Stromal cell of bone marrow (primary cell): ENCODE results near the gene FIBP.

Source experiments
- DNase-seq: peaks from one replicate; pipeline ENCODE4 v3.0.0-alpha.2; 2012; ENCODE audit warnings: low read depth

The FIBP gene

DNA sequence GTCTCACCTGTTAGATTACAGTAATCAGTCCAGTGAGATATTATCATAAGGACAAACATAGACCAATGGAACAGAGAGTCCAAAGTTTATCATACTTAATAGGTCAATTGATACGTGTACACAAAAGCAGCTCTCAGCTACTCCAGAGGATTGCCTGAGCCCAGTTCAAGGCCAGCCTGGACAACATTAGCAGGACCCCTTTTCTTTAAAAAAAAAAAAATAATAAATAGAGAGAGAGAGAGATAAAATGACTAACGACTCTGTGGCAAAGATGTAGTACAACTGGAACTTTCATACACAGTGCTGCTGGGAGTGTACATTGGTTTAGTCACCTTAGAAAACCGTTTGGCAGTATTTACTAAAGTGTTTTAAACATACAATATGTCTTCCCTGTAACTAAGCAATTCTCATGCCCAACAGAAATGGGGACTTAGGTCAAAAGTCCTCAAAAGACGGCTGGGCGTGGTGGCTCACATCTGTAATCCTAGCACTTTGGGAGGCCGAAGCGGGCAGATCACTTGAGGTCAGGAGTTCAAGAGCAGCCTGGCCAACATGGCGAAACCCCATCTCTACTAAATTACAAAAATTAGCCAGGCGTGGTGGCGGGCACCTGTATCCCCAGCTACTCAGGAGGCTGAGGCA, 43.9 kb downstream of the FIBP start:
- DNase-seq = no peak

DNA sequence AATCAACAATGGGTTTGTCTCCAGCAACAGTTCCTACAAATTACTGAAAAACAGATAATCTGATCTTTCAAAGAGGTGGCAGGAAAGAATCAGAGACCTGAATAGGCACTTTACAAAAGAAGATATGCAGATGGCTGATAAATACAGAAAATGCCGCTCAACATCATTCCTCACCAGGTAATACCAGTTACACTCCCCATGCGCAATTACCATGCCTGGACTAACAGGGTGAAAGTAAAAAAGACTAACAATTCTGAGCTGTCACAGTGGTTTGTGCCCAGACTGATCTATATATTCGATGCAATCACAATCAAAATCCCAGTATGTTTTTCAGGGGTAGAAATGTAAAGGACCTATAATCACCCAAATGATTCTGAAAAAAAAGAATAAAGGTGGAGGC, 44.5 kb downstream of the FIBP start:
- DNase-seq = no peak

DNA sequence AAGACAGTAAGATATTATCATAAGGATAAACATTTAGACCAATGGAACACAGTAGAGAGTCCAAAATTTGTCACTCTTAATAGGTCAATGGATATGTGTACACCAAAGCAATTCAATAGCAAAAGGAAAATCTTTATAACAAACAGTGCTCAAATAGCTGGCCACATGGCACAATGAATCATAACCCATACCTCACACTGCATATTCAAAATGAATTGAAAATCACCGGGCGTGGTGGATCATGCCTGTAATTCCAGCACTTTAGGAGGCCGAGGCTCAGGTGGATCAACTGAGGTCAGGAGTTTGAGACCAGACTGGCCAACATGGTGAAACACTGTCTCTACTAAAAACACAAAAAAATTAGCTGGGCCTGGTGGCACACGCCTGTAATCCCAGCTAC, 46.1 kb downstream of the FIBP start:
- DNase-seq = no peak

DNA sequence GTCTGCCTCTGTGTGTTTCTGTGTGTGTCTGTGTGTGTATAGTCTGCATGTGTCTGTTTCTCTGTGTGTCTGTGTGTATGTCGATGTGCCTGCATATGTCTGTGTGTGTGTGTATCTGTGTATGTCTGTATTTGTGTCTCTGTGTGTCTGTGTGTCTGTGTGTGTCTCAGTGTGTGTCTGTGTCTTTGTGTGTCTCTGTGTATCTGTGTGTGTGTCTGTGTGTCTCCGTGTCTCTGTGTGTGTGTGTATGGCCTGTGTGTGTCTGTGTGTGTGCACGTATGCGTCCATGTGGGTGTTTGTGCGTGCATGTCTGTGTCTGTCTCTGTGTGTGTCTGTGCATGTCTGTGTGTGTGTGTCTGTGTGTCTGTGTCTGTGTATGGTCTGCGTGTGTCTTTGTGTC, 54.1 kb downstream of the FIBP start:
- no peak for DNase-seq
